ENCODE results near the gene TM4SF18. TPM values are rescaled to one million over a fixed set of nuclear protein-coding genes. Genes with fewer than 3 reads are reported as not detected.
A peak's percentile ranks its signal among the peaks of the same experiment; 100 is the strongest.

Gene TM4SF18
- total and polyA plus RNA-seq, 2 donors (not counting 1 experiment from before 2014, with no cell fraction given): not detected

- no peak overlapping the region for H3K4me2 ChIP-seq (replicated peaks; ENCODE audit: low read depth, low read length, poor library complexity, severe bottlenecking)
- H3K9me3 Mint-ChIP-seq (ENCODE audit: insufficient read depth): no peaks in the 10 kb centered on the region
- H3K27me3 ChIP-seq (replicated peaks in 1 of 4; ENCODE audit: control extremely low read depth in 1 of 4, control insufficient read depth in 3 of 4, insufficient read depth in 4 of 4, low read length in 3 of 4): no peaks in the 10 kb centered on the region
- ChIA-PET CTCF (interaction anchor here (0.6 to 6.5 kb wide), 2 partner anchors 159 to 180 kb away, joined by 3 to 61 read pairs; no protein-coding TSS in a partner anchor), POLR2A (no interaction called here)
- ATAC-seq (ENCODE audit: low read depth): no peak
- no peak overlapping the region for H3K27ac Mint-ChIP-seq
- H3K4me1 Mint-ChIP-seq: peaks cover 13% of the 10 kb centered on the region
- H3K79me2 ChIP-seq (ENCODE audit: control insufficient read depth, insufficient read depth, low read length): no peaks in the 10 kb centered on the region
- no peaks in the 10 kb centered on the region for H4K20me1 ChIP-seq (ENCODE audit: control insufficient read depth, insufficient read depth, low read length, poor library complexity, severe bottlenecking)
- H3K36me3 ChIP-seq (replicated peaks in 1 of 2; ENCODE audit: control extremely low read depth in 1 of 2, control insufficient read depth in 1 of 2, extremely low read depth in 1 of 2, insufficient read depth in 2 of 2, low read length in 1 of 2): no peaks in the 10 kb centered on the region
- H3K4me3 Mint-ChIP-seq: no peak overlapping the region
- no peak for DNase-seq
- no peak overlapping the region for H3K4me3 ChIP-seq (ENCODE audit: control extremely low read depth in 1 of 5, extremely low read depth in 1 of 5, insufficient read depth in 1 of 5, low read depth in 2 of 5, low read length in 4 of 5)
- TF ChIP-seq EZH2 (IDR thresholded peaks at IDR 0.05; ENCODE audit: borderline replicate concordance, insufficient read depth, low read depth, low read length, poor library complexity, severe bottlenecking) (no peak), CTCF (IDR thresholded peaks at IDR 0.05) (no peak)
- H3K4me1 ChIP-seq (ENCODE audit: control insufficient read depth in 2 of 2, insufficient read depth in 2 of 2, low read length in 2 of 2): peaks cover 9 to 12% of the 10 kb centered on the region in 2 donors
- no peak overlapping the region for H2AFZ ChIP-seq (ENCODE audit: insufficient read depth, low read depth, low read length, poor library complexity, severe bottlenecking)
- 92% methylated on average over 2 of the region's 2 CpGs for WGBS (ENCODE audit: insufficient coverage)
- no peak overlapping the region for H3K27ac ChIP-seq (ENCODE audit: low read length in 2 of 2)
- no peak overlapping the region for H3K9ac ChIP-seq (ENCODE audit: low read length)
- intact Hi-C loops (cut with micrococcal nuclease): no loop called here
- H3K27me3 Mint-ChIP-seq: no peaks in the 10 kb centered on the region
- H3K9me3 ChIP-seq (ENCODE audit: control extremely low read depth in 1 of 3, control insufficient read depth in 2 of 3, insufficient read depth in 1 of 3, low read length in 2 of 3): no peaks in the 10 kb centered on the region
Observed at GRCh38 chr3:149278911-149279310, 54.5 kb downstream of the TM4SF18 start.

GRCh38 chr3:149277331-149277813, 56.1 kb downstream of the TM4SF18 start:
- Mint-ChIP-seq H3K4me1 (peaks cover 15% of the 10 kb centered on the region), H3K9me3 (ENCODE audit: insufficient read depth) (no peaks in the 10 kb centered on the region), H3K27me3 (no peaks in the 10 kb centered on the region), H3K4me3 (peak overlapping the region; percentile 78), H3K27ac (peak overlapping the region; percentile 86)
- H3K9me3 ChIP-seq (ENCODE audit: control extremely low read depth in 1 of 3, control insufficient read depth in 2 of 3, insufficient read depth in 1 of 3, low read length in 2 of 3): no peaks in the 10 kb centered on the region
- H3K4me1 ChIP-seq (ENCODE audit: control insufficient read depth in 2 of 2, insufficient read depth in 2 of 2, low read length in 2 of 2): peaks cover 9 to 12% of the 10 kb centered on the region in 2 donors
- H3K27me3 ChIP-seq (replicated peaks in 1 of 4; ENCODE audit: control extremely low read depth in 1 of 4, control insufficient read depth in 3 of 4, insufficient read depth in 4 of 4, low read length in 3 of 4): no peaks in the 10 kb centered on the region
- H2AFZ ChIP-seq (ENCODE audit: insufficient read depth, low read depth, low read length, poor library complexity, severe bottlenecking): peak overlapping the region; percentile 67
- intact Hi-C loops (cut with micrococcal nuclease): no loop called here
- 0% methylated on average over 1 of the region's 3 CpGs for WGBS (ENCODE audit: insufficient coverage)
- DNase-seq (peak; percentile 34), ATAC-seq (ENCODE audit: low read depth) (peak; percentile 44)
- H3K79me2 ChIP-seq (ENCODE audit: control insufficient read depth, insufficient read depth, low read length): no peaks in the 10 kb centered on the region
- peak overlapping the region; percentile 1 to 39 (median 22) for H3K4me3 ChIP-seq (ENCODE audit: control extremely low read depth in 1 of 5, extremely low read depth in 1 of 5, insufficient read depth in 1 of 5, low read depth in 2 of 5, low read length in 4 of 5)
- peak overlapping the region; percentile 58 for H3K4me2 ChIP-seq (replicated peaks; ENCODE audit: low read depth, low read length, poor library complexity, severe bottlenecking)
- TF ChIP-seq CTCF (IDR thresholded peaks at IDR 0.05): no peak
- no peak for TF ChIP-seq EZH2 (IDR thresholded peaks at IDR 0.05; ENCODE audit: borderline replicate concordance, insufficient read depth, low read depth, low read length, poor library complexity, severe bottlenecking)
- peak overlapping the region; percentile 54 for H3K9ac ChIP-seq (ENCODE audit: low read length)
- ChIA-PET CTCF (interaction anchor here (0.8 to 6.5 kb wide), 3 partner anchors 147 to 161 kb away, joined by 3 to 61 read pairs (median 3); partner anchors contain the start of gene HPS3), POLR2A (interaction anchor here (1.3 kb wide), 1 partner anchor 131 kb away, joined by 4 read pairs; no protein-coding TSS in a partner anchor)
- H4K20me1 ChIP-seq (ENCODE audit: control insufficient read depth, insufficient read depth, low read length, poor library complexity, severe bottlenecking): no peaks in the 10 kb centered on the region
- H3K36me3 ChIP-seq (replicated peaks in 1 of 2; ENCODE audit: control extremely low read depth in 1 of 2, control insufficient read depth in 1 of 2, extremely low read depth in 1 of 2, insufficient read depth in 2 of 2, low read length in 1 of 2): no peaks in the 10 kb centered on the region
- peak overlapping the region in 1 of 2 donors; percentile 62 for H3K27ac ChIP-seq (ENCODE audit: low read length in 2 of 2)
